Stimulated activated effector memory CD8-positive, alpha-beta T cell treated with anti-CD3 and anti-CD28 coated beads, Interleukin-12 subunit alpha, Interleukin-12 subunit beta, amount 100 ng/mL, for 72 hours (primary cell): ENCODE results near the gene ACO1.
A peak's percentile ranks its signal among the peaks of the same experiment; 100 is the strongest.

Experiments used
- ATAC-seq: fragments of 150-1000 bp; cut with Tn5 transposase; 2 replicates; pipeline ENCODE4 v1.10.0; 2021
- DNase-seq, 2 donors: peaks; one replicate each; pipeline ENCODE4 v3.0.0; 2021 to 2022; ENCODE audit warnings: low spot score in 2 of 2
- H3K27ac Mint-ChIP-seq: one replicate; pipeline ENCODE4 v1.8.0; 2022; ENCODE audit warnings: mild to moderate bottlenecking, mixed read lengths
- H3K36me3 Mint-ChIP-seq: one replicate; pipeline ENCODE4 v1.8.0; 2022; ENCODE audit warnings: mild to moderate bottlenecking, mixed read lengths
- H3K4me1 Mint-ChIP-seq: one replicate; pipeline ENCODE4 v1.8.0; 2022; ENCODE audit warnings: mixed read lengths
- H3K4me3 Mint-ChIP-seq: one replicate; pipeline ENCODE4 v1.8.0; 2022; ENCODE audit warnings: mild to moderate bottlenecking, mixed read lengths
- H3K9me3 Mint-ChIP-seq: one replicate; pipeline ENCODE4 v1.8.0; 2022; ENCODE audit warnings: mixed read lengths

Gene ACO1

GRCh38 chr9:32426278-32426939, 42.0 kb downstream of the ACO1 start:
- DNase-seq (no peak), ATAC-seq (no peak)
- Mint-ChIP-seq H3K9me3 (no peaks in the 10 kb centered on the region), H3K36me3 (peaks cover 23% of the 10 kb centered on the region), H3K4me1 (no peaks in the 10 kb centered on the region), H3K4me3 (no peak overlapping the region), H3K27ac (no peak overlapping the region)

- Mint-ChIP-seq H3K9me3 (no peaks in the 10 kb centered on the region), H3K27ac (no peak overlapping the region), H3K4me1 (no peaks in the 10 kb centered on the region), H3K36me3 (peaks cover 20% of the 10 kb centered on the region), H3K4me3 (no peak overlapping the region)
- ATAC-seq (no peak), DNase-seq (no peak)
Observed at GRCh38 chr9:32427111-32427873, 42.8 kb downstream of the ACO1 start.

GRCh38 chr9:32430720-32431119, 46.3 kb downstream of the ACO1 start:
- ATAC-seq, result no peak
- H3K36me3 Mint-ChIP-seq, result peaks cover 29% of the 10 kb centered on the region
- H3K4me3 Mint-ChIP-seq, result no peak overlapping the region
- H3K9me3 Mint-ChIP-seq, result no peaks in the 10 kb centered on the region
- H3K4me1 Mint-ChIP-seq, result no peaks in the 10 kb centered on the region
- no peak for DNase-seq
- H3K27ac Mint-ChIP-seq, result no peak overlapping the region

DNA sequence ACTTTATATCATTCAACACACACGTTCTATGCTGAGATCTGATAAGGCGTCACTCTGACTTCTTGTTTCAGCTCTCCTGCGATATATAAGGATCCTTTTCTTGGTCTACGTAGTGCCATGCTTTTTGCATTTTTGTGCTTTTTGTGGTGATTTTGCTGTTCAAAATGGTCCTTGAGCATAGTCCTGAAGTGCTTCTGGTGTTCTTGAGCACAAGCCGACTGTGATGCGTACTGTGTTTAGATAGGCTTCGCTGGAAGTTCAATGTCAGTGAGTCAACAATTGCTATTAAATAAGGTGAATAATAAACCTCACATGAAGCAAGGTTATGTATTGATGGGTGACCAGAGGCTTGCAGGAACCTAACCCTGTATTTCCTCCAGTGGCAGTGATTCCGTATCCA, 46.8 kb downstream of the ACO1 start:
- H3K4me3 Mint-ChIP-seq, result no peak overlapping the region
- no peaks in the 10 kb centered on the region for H3K4me1 Mint-ChIP-seq
- H3K9me3 Mint-ChIP-seq, result no peaks in the 10 kb centered on the region
- H3K27ac Mint-ChIP-seq, result no peak overlapping the region
- H3K36me3 Mint-ChIP-seq, result peaks cover 28% of the 10 kb centered on the region
- no peak for DNase-seq
- no peak for ATAC-seq

- DNase-seq (peak; percentile 7 to 54), ATAC-seq (peak; percentile 60)
- Mint-ChIP-seq H3K4me1 (no peaks in the 10 kb centered on the region), H3K27ac (no peak overlapping the region), H3K4me3 (no peak overlapping the region), H3K9me3 (no peaks in the 10 kb centered on the region), H3K36me3 (peaks cover 27% of the 10 kb centered on the region)
Observed at GRCh38 chr9:32431940-32432555, 47.6 kb downstream of the ACO1 start.

DNA sequence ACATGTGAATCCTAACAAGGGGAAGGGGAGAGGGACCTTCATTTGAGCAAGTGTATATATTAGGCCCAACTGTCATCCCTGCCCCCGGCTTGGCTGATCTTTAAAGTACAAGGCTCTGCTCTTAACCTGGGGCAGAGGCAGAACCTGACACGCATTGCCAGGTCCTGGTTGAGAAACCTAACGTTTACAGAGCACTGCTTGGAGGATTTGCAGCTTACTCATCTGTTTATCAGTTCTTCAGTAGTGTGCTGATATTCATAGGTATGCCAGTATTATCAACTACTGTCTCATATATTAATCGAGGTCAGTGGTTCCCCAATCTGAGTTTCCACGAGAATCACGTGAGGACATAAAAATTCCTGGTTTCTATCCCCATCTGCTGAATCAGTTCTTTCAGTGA, 50.4 kb downstream of the ACO1 start:
- Mint-ChIP-seq H3K27ac (no peak overlapping the region), H3K4me1 (no peaks in the 10 kb centered on the region), H3K4me3 (no peak overlapping the region), H3K36me3 (peaks cover 36% of the 10 kb centered on the region), H3K9me3 (no peaks in the 10 kb centered on the region)
- DNase-seq (no peak), ATAC-seq (no peak)

DNA sequence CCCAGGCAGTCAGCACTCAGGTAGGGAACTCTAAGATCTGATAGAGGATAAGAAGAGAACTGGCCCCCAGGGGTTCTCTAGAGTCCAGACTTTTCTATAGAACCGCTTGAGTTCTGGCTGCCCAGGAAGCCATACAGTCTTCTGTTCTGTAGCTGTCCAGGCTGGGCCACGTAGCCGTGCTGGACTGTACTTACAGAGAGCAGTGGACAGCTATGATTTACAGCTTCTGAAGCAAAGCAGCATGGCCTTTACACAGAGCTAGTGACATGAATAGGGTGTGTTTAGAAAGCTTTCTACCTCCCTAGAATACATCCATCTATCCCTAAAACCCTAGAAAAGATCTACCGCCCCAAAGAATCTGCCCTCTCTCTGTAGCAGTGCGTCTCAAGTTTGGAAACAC, 57.2 kb downstream of the ACO1 start:
- DNase-seq (no peak), ATAC-seq (no peak)
- H3K4me1 Mint-ChIP-seq, result no peaks in the 10 kb centered on the region
- peaks cover 3% of the 10 kb centered on the region for H3K9me3 Mint-ChIP-seq
- no peak overlapping the region for H3K4me3 Mint-ChIP-seq
- peak overlapping the region; percentile 14 for H3K27ac Mint-ChIP-seq
- peaks cover 33% of the 10 kb centered on the region for H3K36me3 Mint-ChIP-seq

- ATAC-seq, result no peak
- Mint-ChIP-seq H3K27ac (no peak overlapping the region), H3K9me3 (peaks cover 3% of the 10 kb centered on the region), H3K4me1 (no peaks in the 10 kb centered on the region), H3K36me3 (peaks cover 33% of the 10 kb centered on the region), H3K4me3 (no peak overlapping the region)
- DNase-seq, result no peak
Observed at GRCh38 chr9:32442433-32442832, 58.0 kb downstream of the ACO1 start.

DNA sequence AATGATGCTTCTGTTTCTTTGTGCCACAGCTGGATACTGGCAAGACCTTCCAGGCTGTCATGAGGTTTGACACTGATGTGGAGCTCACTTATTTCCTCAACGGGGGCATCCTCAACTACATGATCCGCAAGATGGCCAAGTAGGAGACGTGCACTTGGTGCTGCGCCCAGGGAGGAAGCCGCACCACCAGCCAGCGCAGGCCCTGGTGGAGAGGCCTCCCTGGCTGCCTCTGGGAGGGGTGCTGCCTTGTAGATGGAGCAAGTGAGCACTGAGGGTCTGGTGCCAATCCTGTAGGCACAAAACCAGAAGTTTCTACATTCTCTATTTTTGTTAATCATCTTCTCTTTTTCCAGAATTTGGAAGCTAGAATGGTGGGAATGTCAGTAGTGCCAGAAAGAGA, 65.5 kb downstream of the ACO1 start:
- H3K27ac Mint-ChIP-seq, result peak overlapping the region; percentile 26
- ATAC-seq (no peak), DNase-seq (no peak)
- H3K9me3 Mint-ChIP-seq, result peaks cover 3% of the 10 kb centered on the region
- no peaks in the 10 kb centered on the region for H3K4me1 Mint-ChIP-seq
- H3K36me3 Mint-ChIP-seq, result peaks cover 49% of the 10 kb centered on the region
- no peak overlapping the region for H3K4me3 Mint-ChIP-seq

- no peak overlapping the region for H3K4me3 Mint-ChIP-seq
- peaks cover 75% of the 10 kb centered on the region for H3K36me3 Mint-ChIP-seq
- H3K4me1 Mint-ChIP-seq, result no peaks in the 10 kb centered on the region
- ATAC-seq, result no peak
- DNase-seq, result no peak
- H3K9me3 Mint-ChIP-seq, result no peaks in the 10 kb centered on the region
- H3K27ac Mint-ChIP-seq, result no peak overlapping the region
Observed at GRCh38 chr9:32454280-32454679, 69.8 kb downstream of the ACO1 start.

DNA sequence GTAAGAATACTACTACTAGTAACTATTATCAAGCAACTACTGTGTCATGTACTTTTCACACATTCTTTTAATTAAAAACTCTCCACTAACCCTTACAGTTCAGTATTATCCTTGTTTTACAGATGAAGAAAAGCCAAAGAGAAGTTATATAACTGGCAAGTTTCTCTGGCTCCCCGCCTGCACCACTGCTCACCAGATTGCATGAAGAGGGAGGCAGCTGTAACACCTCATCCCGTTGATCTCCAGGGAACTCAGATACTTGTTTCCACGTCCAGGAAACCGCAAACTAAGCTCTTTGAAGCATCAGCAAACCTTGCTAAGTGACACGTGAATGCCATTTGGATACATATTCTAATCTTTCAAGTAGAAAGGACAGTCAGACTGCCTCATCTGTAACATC, 71.3 kb downstream of the ACO1 start:
- no peak for ATAC-seq
- Mint-ChIP-seq H3K4me1 (no peaks in the 10 kb centered on the region), H3K27ac (peak overlapping the region; percentile 16), H3K4me3 (no peak overlapping the region), H3K9me3 (no peaks in the 10 kb centered on the region), H3K36me3 (peaks cover 84% of the 10 kb centered on the region)
- DNase-seq, result no peak

DNA sequence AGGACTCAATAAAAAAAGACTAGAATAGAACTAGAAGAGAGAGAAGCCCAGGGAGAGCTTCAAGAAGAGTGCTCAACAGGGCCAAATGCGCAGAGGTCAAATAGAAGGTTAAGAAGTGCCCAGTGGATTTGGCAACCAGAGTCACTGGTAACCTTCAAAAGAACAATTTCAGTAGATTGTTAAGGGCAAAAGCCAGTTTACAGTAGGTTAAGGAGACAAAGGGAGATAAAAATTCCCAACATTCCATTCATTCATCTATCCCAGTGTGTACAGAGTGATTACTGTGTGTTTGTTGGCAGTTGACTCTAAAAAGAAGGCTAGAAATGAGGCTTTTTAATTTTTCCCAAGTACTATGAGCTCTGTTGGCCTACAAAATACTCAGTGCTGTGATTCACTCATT, 72.1 kb downstream of the ACO1 start:
- ATAC-seq, result no peak
- H3K4me3 Mint-ChIP-seq, result no peak overlapping the region
- peak overlapping the region; percentile 16 for H3K27ac Mint-ChIP-seq
- H3K4me1 Mint-ChIP-seq, result no peaks in the 10 kb centered on the region
- no peak for DNase-seq
- peaks cover 81% of the 10 kb centered on the region for H3K36me3 Mint-ChIP-seq
- H3K9me3 Mint-ChIP-seq, result no peaks in the 10 kb centered on the region

- Mint-ChIP-seq H3K36me3 (peaks cover 49% of the 10 kb centered on the region), H3K9me3 (no peaks in the 10 kb centered on the region), H3K27ac (no peak overlapping the region), H3K4me3 (no peak overlapping the region), H3K4me1 (no peaks in the 10 kb centered on the region)
- ATAC-seq (no peak), DNase-seq (no peak)
Observed at GRCh38 chr9:32463500-32464293, 79.3 kb downstream of the ACO1 start.

GRCh38 chr9:32468740-32469139, 84.3 kb downstream of the ACO1 start:
- Mint-ChIP-seq H3K36me3 (peaks cover 44% of the 10 kb centered on the region), H3K27ac (no peak overlapping the region), H3K4me3 (no peak overlapping the region), H3K4me1 (no peaks in the 10 kb centered on the region), H3K9me3 (no peaks in the 10 kb centered on the region)
- ATAC-seq (no peak), DNase-seq (no peak)

DNA sequence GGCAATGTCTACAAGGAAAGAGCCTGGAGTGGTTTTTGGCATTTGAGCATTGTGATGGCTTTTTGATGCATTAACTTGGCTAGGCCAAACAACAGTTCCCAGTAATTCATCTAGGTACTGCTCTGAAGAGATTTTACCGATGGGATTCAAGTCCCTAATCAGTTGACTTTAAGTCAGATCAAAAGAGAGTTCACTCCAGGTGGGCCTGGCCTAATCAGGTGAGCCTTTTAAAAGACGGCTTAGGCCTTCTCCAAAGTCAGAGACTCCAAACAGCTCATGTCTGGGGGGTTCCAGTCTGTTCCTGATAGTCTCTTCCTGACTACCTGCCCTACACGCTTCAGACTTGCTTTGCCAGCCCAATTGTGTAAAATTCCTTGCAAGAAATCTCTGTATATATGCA, 87.9 kb downstream of the ACO1 start:
- DNase-seq (no peak), ATAC-seq (no peak)
- no peak overlapping the region for H3K4me3 Mint-ChIP-seq
- H3K27ac Mint-ChIP-seq, result no peak overlapping the region
- peaks cover 62% of the 10 kb centered on the region for H3K36me3 Mint-ChIP-seq
- no peaks in the 10 kb centered on the region for H3K4me1 Mint-ChIP-seq
- no peaks in the 10 kb centered on the region for H3K9me3 Mint-ChIP-seq
